ENCODE measurements around the gene STEAP3. TPM values are rescaled to one million over a fixed set of nuclear protein-coding genes. Genes with fewer than 3 reads are reported as not detected.

The STEAP3 gene
- total RNA-seq, 1 experiment from 2014 or later = 32.3 TPM

- no peak overlapping the region for H3K4me3 ChIP-seq (replicated peaks in 1 of 2; ENCODE audit: low read depth in 1 of 2, low read length in 2 of 2)
- ATAC-seq = no peak
- no peak overlapping the region for H3K4me2 ChIP-seq (ENCODE audit: low read length)
- TF ChIP-seq EZH2 (IDR thresholded peaks at IDR 0.05) (no peak), FOSL1 (IDR thresholded peaks at IDR 0.05; ENCODE audit: low read depth) (no peak), REST (IDR thresholded peaks at IDR 0.05; ENCODE audit: low read depth) (no peak), EZH2phosphoT487 (IDR thresholded peaks at IDR 0.05; ENCODE audit: borderline replicate concordance) (no peak), ZFX (IDR thresholded peaks at IDR 0.05) (no peak), SIN3A (IDR thresholded peaks at IDR 0.05; ENCODE audit: low read depth) (no peak), POLR2A (IDR thresholded peaks at IDR 0.05; ENCODE audit: borderline replicate concordance, extremely low read depth, insufficient read depth, insufficient read length) (no peak), CBX3 (IDR thresholded peaks at IDR 0.05; ENCODE audit: low read depth) (no peak), JUND (IDR thresholded peaks at IDR 0.05) (no peak), YY1 (IDR thresholded peaks at IDR 0.05; ENCODE audit: extremely low read depth, insufficient replicate concordance, low read depth, low read length) (no peak), RAD21 (IDR thresholded peaks at IDR 0.05; ENCODE audit: low read depth) (no peak), TCF7L2 (IDR thresholded peaks at IDR 0.05; ENCODE audit: borderline replicate concordance, extremely low read depth, insufficient read depth, insufficient read length) (no peak)
- H3K27me3 ChIP-seq (ENCODE audit: insufficient read depth, low read length) = no peaks in the 10 kb centered on the region
- ChIA-PET POLR2A (interaction anchor here (0.7 kb wide), 1 partner anchor 20 kb away, joined by 3 read pairs; no protein-coding TSS in a partner anchor), RAD21 (ENCODE audit: low non-redundant PET in 1 of 2, low total read pairs in 2 of 2, uncharacterized antibody in 2 of 2, unreplicated experiment in 2 of 2) (no interaction called here), CTCF (interaction anchor here (1.1 kb wide), 1 partner anchor 66 kb away, joined by 3 read pairs; no protein-coding TSS in a partner anchor)
- no peaks in the 10 kb centered on the region for H3K9me3 ChIP-seq (ENCODE audit: control insufficient read depth in 1 of 2, insufficient read depth in 1 of 2, low read depth in 1 of 2, low read length in 2 of 2)
- no peak for DNase-seq (ENCODE audit: low read depth, low spot score)
- H4K20me1 ChIP-seq (ENCODE audit: insufficient read depth) = no peaks in the 10 kb centered on the region; the same call in 1 of the 2 replicates
- peaks cover 44% of the 10 kb centered on the region for H3K79me2 ChIP-seq (ENCODE audit: insufficient read depth, low read length)
- H3K36me3 ChIP-seq (ENCODE audit: control insufficient read depth in 1 of 2, insufficient read depth in 2 of 2, low read length in 2 of 2) = peaks cover 0 to 5% of the 10 kb centered on the region in 2 experiments; a peak in 1 of 4 replicates
- no TSS peak for BruUV-seq (replicated peaks)
- intact Hi-C loops (cut with micrococcal nuclease) = no loop called here
- H3K9me2 ChIP-seq (ENCODE audit: insufficient read depth) = no peaks in the 10 kb centered on the region
- peaks cover 16 to 21% of the 10 kb centered on the region in 2 experiments; a peak in 3 of 4 replicates for H3K4me1 ChIP-seq (ENCODE audit: control insufficient read depth in 1 of 2, insufficient read depth in 2 of 2, low read length in 2 of 2)
- H3K9ac ChIP-seq (ENCODE audit: low read length) = no peak overlapping the region
- H3K27ac ChIP-seq (ENCODE audit: low read depth, low read length) = no peak overlapping the region
- no peak overlapping the region for H2AFZ ChIP-seq (ENCODE audit: low read depth, low read length, poor library complexity, severe bottlenecking)
Observed at GRCh38 chr2:119225926-119226325, 2.3 kb downstream of the STEAP3 start.

Measured in HCT116 (cell line).